Limb (tissue), 2 donors: Measurements from ENCODE around the gene NAV2.

Experiments
- DNase-seq, 2 donors: peaks; one replicate each; pipeline ENCODE4 v3.0.0-alpha.2; 2016; ENCODE audit errors: extremely low spot score in 2 of 2

NAV2 gene

GRCh38 chr11:19712281-19713195, at the start of gene NAV2:
NAV2 (plus strand) TSS chr11:19712837; CDS start chr11:19713696, 859 bp downstream.
- peak; percentile 92 to 94 for DNase-seq

GRCh38 chr11:19663206-19663605, 49.4 kb upstream of the NAV2 start:
- no peak for DNase-seq

- no peak for DNase-seq
These were observed 47.6 kb upstream of the NAV2 start for GRCh38 chr11:19664886-19665548.

- DNase-seq = no peak
These were observed 45.7 kb upstream of the NAV2 start for GRCh38 chr11:19666951-19667350.

GRCh38 chr11:19669511-19669910, 43.1 kb upstream of the NAV2 start:
- DNase-seq = no peak

- DNase-seq = no peak
These were observed 42.4 kb upstream of the NAV2 start for GRCh38 chr11:19670030-19670791.

GRCh38 chr11:19672586-19673206, 39.9 kb upstream of the NAV2 start:
- DNase-seq = no peak

GRCh38 chr11:19673924-19674729, 38.5 kb upstream of the NAV2 start:
- DNase-seq = peak; percentile 24 to 51

- DNase-seq = no peak
These were observed 37.8 kb upstream of the NAV2 start for GRCh38 chr11:19674836-19675235.

- no peak for DNase-seq
These were observed 37.2 kb upstream of the NAV2 start for GRCh38 chr11:19675397-19675796.

- DNase-seq = no peak
These were observed 35.9 kb upstream of the NAV2 start for GRCh38 chr11:19676475-19677380.

GRCh38 chr11:19677381-19678080, 35.1 kb upstream of the NAV2 start:
- no peak for DNase-seq

GRCh38 chr11:19679952-19680828, 32.4 kb upstream of the NAV2 start:
- DNase-seq = peak; percentile 52 to 73

- no peak for DNase-seq
These were observed 31.7 kb upstream of the NAV2 start for GRCh38 chr11:19680829-19681368.

GRCh38 chr11:19683141-19683805, 29.4 kb upstream of the NAV2 start:
- DNase-seq = no peak

- DNase-seq = no peak
These were observed 28.7 kb upstream of the NAV2 start for GRCh38 chr11:19683862-19684491.

GRCh38 chr11:19686234-19686633, 26.4 kb upstream of the NAV2 start:
- no peak for DNase-seq
